Activated CD8-positive, alpha-beta memory T cell treated with anti-CD3 and anti-CD28 coated beads, Interleukin-2, amount 50 U/mL, for 24 hours (primary cell): ENCODE measurements around the gene CNOT6.
"Not testable (repeated sequence)": the region's sequence is repeated elsewhere in the genome, so short reads cannot be mapped to it uniquely, and the experiment has no call there.

Source experiments
- DNase-seq: peaks from one replicate; pipeline ENCODE4 v3.0.0-alpha.2; 2020; ENCODE audit errors: extremely low read depth

The CNOT6 gene

DNA sequence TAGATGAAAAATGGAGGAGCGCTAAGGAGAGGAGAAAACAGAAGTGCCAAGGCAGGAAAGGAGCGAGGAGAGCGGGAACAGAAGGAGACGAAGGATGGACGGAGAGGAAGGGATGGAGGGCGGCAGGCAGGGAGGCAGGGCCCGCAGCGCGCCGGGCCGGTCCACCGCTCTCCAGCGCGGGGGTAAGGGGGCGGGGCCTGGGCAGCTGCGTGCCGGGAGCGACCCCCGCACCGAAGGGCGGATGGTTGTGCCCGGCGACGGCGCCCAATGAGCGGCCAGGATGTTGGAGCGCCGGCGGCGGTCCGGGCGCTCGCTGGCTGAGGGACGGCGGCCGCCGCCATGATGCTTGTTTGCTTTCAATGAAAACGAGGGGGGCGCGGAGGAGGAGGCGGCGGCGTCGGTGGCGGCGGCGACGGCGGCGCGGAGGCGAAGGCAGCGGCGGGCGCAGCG is at the start of gene CNOT6:
TSS of gene CNOT6 (plus strand) at position 320 of the 450 bp plus-strand sequence. CDS start 34,898 bp downstream, outside the sequence.
- peak; percentile 78 for DNase-seq

DNA sequence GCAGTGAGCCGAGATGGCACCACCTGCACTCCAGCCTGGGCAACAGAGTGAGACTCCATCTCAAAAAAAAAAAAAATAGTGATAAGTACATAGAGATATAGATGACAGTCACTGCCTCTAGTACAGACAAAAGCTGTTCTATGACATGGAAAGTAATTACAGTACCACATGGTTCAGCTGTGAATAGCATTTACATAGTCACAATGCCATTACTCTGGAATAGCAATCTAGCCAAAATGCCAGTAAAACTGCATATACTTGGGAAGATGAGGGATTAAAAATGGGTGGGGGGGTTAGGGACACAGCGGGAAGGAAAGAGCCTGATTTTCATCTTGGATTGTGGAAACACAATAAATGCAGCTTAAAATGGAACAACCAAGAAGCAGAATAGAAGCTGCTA is 39.4 kb upstream of the CNOT6 start:
- no peak for DNase-seq

- DNase-seq, result no peak
These were observed 38.3 kb upstream of the CNOT6 start for GRCh38 chr5:180455872-180456271.

DNA sequence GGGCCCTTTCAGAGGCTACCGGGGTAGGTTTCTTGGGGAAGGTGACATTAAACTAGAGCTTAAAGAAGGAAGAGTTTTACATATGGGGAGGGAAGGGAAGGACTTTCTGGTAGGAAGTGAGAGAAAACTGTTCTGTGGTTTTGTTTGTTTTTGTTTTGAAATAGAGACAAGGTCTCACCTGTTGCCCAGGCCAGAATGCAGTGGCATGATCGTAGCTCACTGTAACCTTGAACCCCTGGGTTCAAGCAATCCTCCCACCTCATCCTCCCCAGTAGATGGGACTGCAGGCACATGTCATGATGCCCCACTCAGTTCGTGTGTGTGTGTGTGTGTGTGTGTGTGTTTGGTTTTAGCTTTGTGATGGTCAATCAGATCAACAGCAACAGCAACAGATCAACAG is 37.4 kb upstream of the CNOT6 start:
- no peak for DNase-seq

GRCh38 chr5:180458852-180459673 is 35.1 kb upstream of the CNOT6 start:
- DNase-seq, result not testable (repeated sequence)

DNA sequence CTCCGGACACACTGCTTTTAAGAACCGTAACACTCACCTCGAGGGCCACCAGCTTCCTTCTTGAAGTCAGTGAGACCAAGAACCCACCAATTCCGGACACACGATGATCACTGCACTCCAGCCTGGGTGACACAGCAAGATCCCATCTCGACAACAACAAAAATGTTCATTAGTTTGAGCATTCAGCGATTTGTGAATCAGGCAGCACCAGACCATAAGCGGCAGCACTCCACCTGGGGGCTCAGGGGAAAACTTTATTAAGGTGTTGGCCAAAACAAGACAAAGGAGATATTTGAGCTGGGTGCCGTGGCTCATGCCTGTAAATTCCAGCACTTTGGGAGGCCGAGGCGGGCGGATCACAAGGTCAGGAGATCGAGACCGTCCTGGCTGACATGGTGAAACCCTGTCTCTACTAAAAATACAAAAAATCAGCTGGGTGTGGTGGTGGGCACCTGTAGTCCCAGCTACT is 34.5 kb upstream of the CNOT6 start:
- not testable (repeated sequence) for DNase-seq

DNA sequence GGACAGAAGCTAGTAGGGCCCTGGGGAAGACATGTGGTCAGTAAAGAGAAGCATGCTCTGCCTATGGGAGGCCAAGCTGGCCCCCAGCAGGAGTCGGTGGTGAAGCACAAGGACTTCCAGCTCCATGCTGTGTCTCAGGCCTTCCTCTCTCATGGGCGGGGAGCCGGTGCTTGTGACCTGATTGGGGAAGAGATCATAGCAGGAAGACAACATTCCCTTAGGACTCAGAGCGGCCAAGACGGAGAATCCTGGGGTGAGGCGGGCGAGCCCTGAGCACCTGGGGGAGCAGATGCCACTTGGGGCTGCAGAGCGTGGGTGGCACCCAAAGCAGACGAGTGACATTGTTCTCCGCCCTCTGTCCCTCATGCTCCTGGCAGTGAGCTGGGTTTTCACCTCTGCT is 33.3 kb upstream of the CNOT6 start:
- no peak for DNase-seq

GRCh38 chr5:180461303-180461702 is 32.9 kb upstream of the CNOT6 start:
- no peak for DNase-seq

GRCh38 chr5:180463216-180463900 is 30.8 kb upstream of the CNOT6 start:
- no peak for DNase-seq

DNA sequence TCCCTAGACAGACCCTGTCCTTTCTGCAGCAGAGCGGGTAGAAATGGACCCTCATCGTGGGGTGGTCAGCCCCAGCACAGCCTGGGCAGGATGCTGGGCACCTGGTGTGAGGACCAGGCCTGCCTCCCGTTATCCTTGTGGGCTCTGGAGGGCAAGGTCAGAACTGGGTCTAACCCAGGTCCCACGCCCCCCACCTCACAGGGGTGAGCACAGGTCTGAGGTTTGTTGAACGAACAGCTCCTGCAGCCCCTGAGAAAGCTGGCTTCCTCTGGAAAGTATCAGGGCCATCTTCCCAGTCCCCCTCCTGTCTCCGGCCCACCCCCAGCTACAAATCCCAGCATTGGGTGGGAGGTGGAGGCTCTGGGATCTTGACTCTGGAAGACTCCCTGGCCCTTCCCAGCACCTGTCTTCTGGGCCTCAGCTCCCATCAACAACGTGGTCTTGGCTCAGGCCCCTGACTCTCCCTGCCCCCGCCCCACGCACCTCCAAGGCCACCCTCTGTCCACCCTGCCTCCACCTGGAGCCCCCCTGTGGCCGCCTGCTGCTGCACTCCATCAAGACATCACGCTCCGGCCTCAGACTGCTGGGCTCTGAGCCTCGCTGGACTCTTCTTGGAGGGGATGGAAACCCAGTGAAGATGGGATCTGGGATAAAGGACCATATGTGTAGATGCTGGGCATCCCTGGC is 30.1 kb upstream of the CNOT6 start:
- DNase-seq, result no peak

GRCh38 chr5:180464603-180464970 is 29.6 kb upstream of the CNOT6 start:
- DNase-seq, result no peak

DNA sequence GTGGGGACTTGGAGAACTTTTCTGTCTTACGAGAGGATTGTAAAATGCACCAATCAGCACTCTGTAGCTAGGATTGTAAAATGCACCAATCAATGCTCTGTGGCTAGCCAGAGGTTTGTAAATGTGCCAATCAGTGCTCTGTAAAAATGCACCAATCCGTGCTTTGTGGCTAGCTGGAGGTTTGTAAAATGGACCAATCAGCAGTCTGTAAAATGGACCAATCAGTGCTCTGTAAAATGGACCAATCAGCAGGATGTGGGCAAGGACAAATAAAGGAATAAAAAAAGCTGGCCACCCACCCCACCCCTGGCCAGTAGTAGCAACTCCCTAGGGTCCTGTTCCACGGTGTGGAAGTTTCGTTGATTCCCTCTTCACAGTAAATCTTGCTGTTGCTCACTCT is 29.1 kb upstream of the CNOT6 start:
- DNase-seq, result not testable (repeated sequence)

DNA sequence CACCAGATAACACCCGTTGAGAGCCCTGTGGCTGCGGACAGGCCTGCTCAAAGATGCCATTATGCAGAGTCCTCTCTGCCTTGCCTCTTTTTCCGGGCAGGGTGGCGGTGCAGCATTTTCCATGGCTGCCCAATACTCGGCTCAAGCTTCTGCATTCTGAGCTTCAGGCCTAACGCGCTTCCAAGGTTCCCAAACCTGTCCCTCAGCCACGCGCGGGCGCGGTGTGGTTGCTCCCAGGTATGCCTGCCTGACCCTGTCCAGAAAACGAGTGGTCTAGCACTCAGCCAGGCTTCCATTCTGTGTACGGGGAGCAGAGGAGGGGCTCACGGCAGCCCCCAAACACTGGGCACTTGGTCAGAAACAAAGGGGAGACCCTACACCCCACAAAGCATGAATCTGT is 27.9 kb upstream of the CNOT6 start:
- no peak for DNase-seq

DNA sequence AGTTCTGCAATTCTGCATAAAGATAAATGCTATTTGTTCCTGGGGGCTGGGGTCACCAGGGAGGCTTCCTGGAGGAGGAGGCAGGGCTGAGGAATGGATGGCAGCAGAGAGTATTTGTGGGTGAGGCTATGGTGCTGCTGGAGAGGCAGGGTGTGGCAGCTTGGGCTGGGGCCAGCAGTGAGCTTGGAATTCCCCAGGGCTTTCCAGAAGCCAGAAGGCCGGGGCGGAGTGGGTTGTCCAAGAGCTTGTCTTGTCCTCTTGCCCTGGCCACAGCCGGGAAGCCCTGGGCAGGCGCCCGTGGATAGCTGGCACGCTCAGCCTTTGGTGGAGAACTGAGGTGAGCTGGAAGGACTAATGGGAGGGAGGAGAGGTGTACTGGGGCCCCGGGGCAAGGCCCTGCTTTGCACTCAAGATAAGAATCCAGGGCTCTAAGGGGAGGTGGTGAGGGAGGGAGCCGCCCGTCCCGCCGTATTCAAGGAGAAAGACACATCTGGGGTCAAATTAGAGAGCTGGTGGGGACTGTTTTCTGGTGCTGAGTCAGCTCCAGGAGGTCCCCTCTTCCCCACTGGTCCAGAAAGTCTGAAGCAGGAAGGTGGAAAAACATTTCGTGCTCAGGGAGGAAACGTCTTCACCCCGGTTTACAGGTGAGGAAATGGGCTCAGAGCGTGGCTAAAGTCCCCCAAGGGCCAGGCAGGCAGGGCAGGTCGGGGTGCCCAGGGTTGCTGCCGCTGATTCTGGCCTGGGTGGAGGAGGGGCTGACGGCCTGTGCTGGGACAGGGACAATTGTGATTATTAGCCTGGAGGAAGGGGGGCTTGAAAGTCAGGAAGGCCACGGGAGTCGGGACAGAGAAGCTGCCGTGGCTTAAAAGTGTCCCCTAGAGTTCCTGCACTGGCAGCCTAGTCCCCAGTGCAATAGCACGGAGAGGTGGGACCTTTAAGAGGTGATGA is 26.9 kb upstream of the CNOT6 start:
- DNase-seq, result no peak

DNA sequence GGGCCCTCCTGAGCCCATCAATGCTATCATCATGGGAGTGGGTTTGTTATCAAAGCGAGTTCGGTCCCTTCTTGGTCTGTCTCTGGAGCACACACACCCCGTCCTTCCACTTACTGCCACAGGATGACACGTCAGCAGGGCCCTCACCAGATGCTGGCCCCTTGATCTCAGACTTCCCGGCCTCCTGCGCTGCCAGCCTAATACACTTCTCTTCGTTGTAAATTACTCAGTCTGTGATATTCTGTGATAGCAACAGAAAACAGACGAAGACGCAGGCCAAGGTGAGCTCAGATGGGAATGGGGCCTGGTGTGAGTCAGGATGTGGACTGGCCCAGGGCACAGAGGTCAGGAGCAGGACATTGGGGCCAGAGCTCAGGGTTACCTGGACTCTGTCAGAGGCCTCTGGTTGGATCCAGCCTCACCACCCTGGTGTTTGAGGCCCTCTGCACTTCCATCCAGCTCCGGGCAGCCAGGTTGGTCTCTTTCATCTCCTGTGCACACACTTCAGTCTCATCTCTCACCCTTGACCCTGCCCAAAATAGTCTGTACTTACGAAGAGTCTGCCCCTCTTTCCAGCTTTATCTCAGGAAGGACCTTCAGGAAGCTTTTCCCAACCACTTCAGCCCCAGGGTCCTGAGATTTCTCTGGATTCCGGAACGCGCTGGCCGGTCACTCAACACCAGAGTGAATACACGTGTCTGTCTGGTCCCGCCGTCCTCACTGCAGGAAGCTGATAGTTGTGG is 26.0 kb upstream of the CNOT6 start:
- DNase-seq, result no peak

DNA sequence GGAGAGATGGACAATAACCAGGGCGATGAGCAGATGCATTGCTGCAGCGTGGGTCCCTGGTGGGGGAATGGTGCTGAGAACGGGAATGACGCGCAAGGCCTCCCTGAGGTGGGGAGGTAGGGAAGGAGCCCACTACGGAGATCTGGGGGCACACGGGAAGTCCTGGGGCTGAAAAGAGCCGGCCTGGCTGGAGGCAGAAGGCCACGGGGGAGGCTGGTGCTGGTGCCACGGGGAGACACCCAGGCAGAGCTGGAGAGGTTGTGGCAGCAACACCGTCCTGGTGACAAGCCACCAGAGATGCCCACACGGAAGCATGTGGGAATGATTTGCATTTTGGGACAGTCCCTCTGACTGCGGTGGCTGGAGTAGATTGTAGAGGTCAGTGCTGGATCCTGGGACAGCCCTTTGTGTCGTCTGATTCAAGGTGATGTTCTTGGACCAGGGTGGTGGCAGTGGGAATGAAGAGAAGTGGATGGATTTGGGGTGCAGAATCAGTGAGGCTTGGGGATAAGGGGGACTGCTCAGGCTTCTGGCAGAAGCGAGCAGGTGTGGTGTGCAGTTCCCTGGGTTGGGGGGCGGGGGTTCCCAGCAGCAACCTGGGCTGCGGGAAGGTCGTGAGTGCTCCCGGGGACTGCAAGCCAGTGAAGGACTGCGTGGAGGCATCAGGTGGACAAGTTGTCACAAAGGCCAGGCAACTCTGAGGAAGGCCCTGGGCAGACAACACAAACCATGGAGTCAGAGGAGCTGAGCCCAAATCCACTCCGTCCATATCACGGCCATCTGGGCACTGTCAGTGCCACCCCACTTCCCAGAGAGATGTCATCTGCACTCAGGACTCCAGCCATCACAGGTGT is 25.2 kb upstream of the CNOT6 start:
- no peak for DNase-seq

- DNase-seq, result no peak
These were observed 24.7 kb upstream of the CNOT6 start for GRCh38 chr5:180469586-180469865.

DNA sequence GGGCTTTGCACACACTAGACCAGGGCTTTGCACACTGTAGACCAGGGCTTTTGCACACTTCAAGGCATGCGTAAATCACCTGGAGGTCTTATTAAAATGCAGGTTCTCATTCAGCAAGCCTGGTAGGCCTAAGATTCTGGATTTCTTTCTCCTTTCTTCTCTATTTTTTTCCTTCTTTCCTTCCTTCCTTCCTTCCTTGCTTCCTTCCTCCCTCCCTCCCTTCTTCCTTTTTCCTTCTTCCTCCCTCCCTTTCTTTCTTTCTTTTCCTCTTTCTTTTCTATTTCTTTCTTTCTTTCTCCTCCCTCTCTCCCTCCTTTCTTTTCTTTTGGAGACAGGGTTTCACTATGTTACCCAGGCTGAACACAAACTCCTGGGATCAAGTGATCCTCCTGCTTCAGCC is 24.3 kb upstream of the CNOT6 start:
- no peak for DNase-seq

- DNase-seq, result no peak
These were observed 23.8 kb upstream of the CNOT6 start for GRCh38 chr5:180470361-180470760.
